GM15510 (cell line): ENCODE data around the gene HBS1L.

Experiments used
- POLR2A ChIP-seq: IDR thresholded peaks from 3 replicates; pipeline ENCODE4 v1.6.1; 2011; ENCODE audit warnings: borderline replicate concordance; ENCODE audit not compliant: insufficient read length; ENCODE audit errors: extremely low read depth

Gene HBS1L

DNA sequence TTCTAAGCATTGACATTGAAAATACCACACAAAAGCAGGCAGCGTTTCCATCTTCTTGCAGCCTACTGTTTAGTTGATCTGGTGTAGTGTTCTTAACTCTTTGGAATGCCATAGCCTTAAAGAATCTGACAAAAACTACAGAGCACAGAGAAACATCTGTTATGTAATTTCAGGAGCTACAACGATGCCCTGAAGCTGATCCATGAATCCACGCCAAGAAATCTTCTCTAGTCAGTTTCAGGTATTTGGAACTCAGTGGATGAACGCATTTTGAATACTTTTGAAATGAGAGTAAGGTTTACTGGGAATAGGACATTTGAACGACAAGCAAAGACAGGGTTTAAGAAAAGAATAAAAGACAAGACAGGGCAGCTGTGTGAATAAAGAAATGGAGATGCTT lies 122.5 kb downstream of the HBS1L start:
- TF ChIP-seq POLR2A: no peak

DNA sequence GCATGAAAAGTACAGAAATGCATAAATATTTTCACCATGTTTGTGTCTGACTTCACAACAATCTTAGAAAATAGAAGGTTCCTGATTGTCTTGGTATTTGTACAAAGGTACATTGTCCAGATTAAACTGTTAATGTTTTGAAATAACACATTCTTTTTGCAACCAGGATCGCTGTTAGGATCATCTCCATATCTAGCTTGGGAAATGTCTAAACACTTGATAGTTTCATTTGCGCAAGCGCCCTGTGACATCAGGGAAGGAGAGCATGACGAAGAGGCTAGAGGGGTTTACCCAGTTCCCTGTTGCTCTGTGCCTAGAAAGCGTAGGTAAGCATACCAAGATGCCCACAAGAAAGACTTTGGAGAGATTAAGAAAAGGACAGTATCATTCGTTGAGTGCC lies 124.2 kb downstream of the HBS1L start:
- no peak for TF ChIP-seq POLR2A

DNA sequence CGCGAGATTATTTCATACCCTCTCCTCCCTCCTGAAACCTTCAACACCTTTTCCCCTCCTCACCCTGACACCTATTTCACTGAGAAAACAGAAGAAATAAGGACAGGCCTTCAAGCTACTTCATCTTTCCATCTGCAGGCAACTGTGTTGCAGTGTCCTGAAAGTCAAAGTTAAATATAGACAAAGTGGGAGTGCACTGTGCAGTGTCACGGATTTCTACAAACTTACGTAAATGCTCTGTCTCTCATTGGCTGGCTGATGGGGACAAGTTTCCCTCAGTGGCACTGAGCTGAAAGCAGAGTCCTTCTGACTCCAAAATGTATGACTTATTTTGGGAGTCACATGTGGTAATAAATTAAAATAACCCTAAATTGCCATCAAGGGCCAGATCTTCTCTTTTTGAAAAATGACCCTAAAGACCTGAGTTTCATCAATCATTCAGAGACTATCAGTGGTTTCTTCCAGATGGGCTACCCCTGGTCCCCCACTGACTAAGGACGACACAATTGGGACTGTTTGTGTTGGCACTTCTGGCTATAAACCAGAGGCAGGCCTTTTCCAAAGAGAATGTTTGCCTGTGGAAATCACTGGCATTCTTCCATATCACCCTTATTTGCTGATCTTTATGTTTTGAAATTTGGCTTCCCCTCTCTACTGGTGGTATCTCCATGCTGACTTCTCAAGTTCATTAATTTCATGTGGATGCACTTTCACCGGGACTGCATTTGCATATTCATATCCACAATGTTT lies 126.3 kb downstream of the HBS1L start:
- TF ChIP-seq POLR2A: no peak

DNA sequence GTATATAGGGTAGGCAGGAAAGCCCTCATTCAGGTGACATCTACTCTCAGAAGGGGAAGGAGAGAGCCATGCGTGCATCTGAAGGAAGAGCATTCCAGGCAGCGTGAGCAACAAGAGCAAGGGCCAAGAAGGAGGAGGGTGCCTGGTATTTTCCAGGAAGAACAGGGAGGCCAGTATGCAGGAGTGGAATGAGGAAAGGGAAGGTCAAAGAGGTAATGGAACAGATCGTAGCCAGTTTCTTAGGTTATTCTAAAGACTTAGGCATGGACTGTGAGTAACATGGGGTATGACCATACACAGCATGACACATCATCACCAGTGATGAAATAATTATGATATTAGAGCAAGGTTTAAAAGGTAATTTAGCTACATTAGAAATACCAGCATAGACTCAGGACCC lies 128.8 kb downstream of the HBS1L start:
- no peak for TF ChIP-seq POLR2A

DNA sequence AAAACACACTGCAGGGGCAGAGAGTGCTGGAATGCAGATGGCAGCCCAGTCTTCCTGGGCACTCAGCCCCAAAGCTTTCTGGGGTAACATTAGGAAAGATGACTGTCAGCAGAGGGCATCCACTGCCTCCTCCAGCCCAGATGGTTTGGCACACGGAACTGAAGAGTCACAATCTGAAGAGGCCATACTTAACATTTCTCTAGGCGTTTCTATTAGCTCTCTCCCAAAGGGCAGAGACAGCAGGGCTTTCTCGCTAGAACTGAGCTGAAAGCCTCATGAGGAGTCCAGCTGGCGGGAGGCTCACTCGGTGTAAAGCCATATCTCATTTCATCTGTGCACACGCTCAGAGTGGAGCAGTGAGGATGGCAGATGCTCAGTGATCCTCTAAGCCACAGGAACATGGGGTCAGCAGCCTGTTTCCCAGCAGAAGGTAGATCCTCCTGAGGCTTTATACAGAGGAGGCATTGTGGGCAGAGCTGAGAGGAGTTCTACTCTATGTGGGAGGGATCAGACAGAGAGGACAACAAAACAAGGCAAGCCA lies 132.8 kb downstream of the HBS1L start:
- no peak for TF ChIP-seq POLR2A

DNA sequence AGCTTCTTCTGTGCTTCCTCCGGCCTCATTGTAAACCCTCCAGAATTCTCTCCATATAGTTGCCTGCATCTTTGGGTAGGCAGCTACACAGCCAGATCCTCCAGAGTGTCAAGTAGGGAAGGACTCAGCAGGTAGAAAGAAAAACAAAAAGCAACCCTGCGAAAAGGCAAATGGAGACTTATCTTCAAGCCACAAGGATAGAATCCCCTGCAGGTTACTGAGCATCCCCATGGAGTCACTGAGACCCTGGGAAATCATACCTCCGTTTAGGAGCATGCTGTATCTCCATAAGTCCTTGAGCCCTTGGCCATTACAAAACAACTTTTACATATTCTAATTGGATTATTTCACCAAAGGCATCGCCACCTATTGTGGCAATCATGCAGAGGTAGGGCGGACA lies 133.3 kb downstream of the HBS1L start:
- no peak for TF ChIP-seq POLR2A

DNA sequence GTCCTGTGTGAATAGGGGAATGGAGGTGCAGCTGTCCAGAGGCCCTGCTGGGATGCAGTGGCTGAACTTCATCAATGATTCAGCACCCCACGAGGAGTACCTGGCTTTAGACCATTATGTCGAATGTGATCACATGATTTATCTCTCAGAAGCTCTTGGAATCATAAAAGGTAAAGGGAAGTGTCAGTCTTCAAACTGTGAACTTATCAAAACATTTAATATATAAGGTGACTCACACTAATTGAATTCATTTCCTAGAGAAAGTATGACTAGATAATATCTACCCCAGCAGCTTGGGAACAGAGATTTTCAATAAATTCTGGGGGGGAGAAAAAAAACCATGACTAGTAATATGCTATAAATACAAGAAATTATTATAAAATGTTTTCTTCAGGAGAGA lies 134.2 kb downstream of the HBS1L start:
- no peak for TF ChIP-seq POLR2A

DNA sequence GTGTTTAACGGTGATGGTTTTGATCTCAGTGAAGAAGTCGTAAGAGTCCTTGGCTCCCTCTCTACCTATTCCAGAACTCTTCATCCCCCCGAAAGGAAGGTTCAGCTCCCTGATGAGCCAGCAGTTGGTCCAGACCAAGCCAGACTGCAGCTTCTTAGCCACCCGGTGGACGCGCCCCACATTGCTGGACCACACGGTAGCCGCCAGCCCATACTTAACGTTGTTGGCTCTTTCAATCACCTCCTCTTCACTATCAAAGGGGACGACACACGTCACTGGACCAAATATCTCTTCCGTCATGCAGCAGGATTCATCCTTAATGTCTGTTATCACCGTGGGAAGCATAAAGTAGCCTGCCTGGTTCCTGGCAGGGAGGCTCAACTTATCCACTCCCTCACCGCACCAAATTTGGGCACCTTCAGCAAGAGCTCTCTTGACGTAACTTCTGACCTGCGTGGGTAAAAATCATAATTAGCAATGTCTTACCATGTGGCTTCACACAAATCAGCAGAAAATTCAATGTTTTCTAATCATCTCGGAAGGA lies 136.1 kb downstream of the HBS1L start:
- TF ChIP-seq POLR2A: no peak

DNA sequence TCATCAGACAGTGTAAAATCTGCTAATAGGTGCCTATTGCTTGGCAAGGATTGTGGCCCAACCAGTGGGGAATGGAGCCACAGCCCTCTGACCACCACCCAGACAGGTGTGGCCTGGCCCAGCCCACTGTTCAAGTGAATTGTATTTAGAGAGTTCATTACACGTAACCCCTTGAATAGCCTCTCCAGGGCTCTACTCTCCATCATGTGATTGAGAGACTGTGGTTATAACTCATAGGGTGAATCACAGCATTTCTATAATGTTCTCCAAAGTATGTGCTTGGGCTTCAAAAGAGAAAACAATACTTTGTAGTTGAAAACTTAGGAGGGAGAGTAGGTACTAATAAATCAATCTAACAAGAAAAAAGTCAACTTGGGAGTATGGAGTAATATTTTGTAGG lies 143.1 kb downstream of the HBS1L start:
- no peak for TF ChIP-seq POLR2A

DNA sequence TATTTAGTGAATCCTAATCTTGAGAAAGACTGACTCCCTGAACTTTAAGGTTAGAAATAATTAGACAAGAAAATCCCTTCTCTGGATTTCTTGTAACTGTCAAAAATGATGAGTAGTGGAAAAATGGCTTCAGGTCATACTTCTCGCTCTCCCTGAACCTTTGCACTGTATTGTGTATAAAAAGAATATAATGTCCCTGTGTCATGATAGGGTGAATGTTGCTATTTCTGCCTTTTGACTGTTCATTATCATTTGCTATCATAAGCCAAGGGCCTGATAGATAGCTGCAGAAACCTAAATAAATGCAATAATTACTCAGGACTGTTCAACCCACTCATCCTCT lies 144.1 kb downstream of the HBS1L start:
- TF ChIP-seq POLR2A: no peak
